Trophoblast cell (in vitro differentiated cells and primary cell): Measurements from ENCODE around the gene ARID3A.
"Not testable (repeated sequence)": the region's sequence is repeated elsewhere in the genome, so short reads cannot be mapped to it uniquely, and the experiment has no call there.

Source experiments
- DNase-seq, 2 donors: peaks; one replicate each; pipeline ENCODE4 v3.0.0-alpha.2; 2016
- H2AFZ ChIP-seq: 2 replicates; pipeline ENCODE4 v1.6.1; 2013; ENCODE audit warnings: low read length, moderate library complexity, mild to moderate bottlenecking; ENCODE audit not compliant: insufficient read depth, poor library complexity
- H2AK5ac ChIP-seq: 2 replicates; pipeline ENCODE4 v1.6.1; 2013; ENCODE audit warnings: mild to moderate bottlenecking, low read length
- H2BK120ac ChIP-seq: 2 replicates; pipeline ENCODE4 v1.6.1; 2013; ENCODE audit warnings: low read length, mild to moderate bottlenecking, moderate library complexity; ENCODE audit not compliant: insufficient read depth, poor library complexity
- H2BK12ac ChIP-seq: 2 replicates; pipeline ENCODE4 v1.6.1; 2013; ENCODE audit warnings: mild to moderate bottlenecking, low read length, moderate library complexity
- H2BK5ac ChIP-seq: 2 replicates; pipeline ENCODE4 v1.6.1; 2013; ENCODE audit warnings: low read length, low read depth, moderate library complexity, mild to moderate bottlenecking; ENCODE audit not compliant: poor library complexity
- H3K14ac ChIP-seq: 2 replicates; pipeline ENCODE4 v1.6.1; 2013; ENCODE audit warnings: mild to moderate bottlenecking, low read length
- H3K18ac ChIP-seq: 2 replicates; pipeline ENCODE4 v1.6.1; 2013; ENCODE audit warnings: mild to moderate bottlenecking, low read length
- H3K23ac ChIP-seq: 2 replicates; pipeline ENCODE4 v1.6.1; 2013; ENCODE audit warnings: low read length
- H3K27ac ChIP-seq: 2 replicates; pipeline ENCODE4 v1.5.1; 2013; ENCODE audit warnings: low read depth, mild to moderate bottlenecking, inconsistent platforms, low read length, moderate library complexity
- H3K27me3 ChIP-seq: 2 replicates; pipeline ENCODE4 v1.6.1; 2013; ENCODE audit warnings: inconsistent platforms, mild to moderate bottlenecking, low read length, moderate library complexity; ENCODE audit not compliant: insufficient read depth
- H3K36me3 ChIP-seq, 2 experiments: 1 replicate in 1 of 2; 2 replicates in 1 of 2; pipeline ENCODE4 v1.6.1; 2013; ENCODE audit warnings: low read length in 2 of 2, mild to moderate bottlenecking in 2 of 2, moderate library complexity in 1 of 2; ENCODE audit not compliant: insufficient read depth in 2 of 2, control insufficient read depth in 1 of 2
- H3K4ac ChIP-seq: 2 replicates; pipeline ENCODE4 v1.6.1; 2013; ENCODE audit warnings: low read depth, mild to moderate bottlenecking, low read length, moderate library complexity
- H3K4me1 ChIP-seq, 2 experiments: 1 replicate in 1 of 2; 2 replicates in 1 of 2; pipeline ENCODE4 v1.6.1; 2013; ENCODE audit warnings: low read length in 2 of 2, mild to moderate bottlenecking in 2 of 2, moderate library complexity in 1 of 2; ENCODE audit not compliant: insufficient read depth in 2 of 2, control insufficient read depth in 1 of 2
- H3K4me2 ChIP-seq: 2 replicates; pipeline ENCODE4 v1.6.1; 2013; ENCODE audit warnings: inconsistent platforms, mild to moderate bottlenecking, low read length, moderate library complexity
- H3K4me3 ChIP-seq: 2 replicates; pipeline ENCODE4 v1.5.1; 2013; ENCODE audit warnings: mild to moderate bottlenecking, low read depth, low read length, inconsistent platforms
- H3K79me1 ChIP-seq: one replicate; pipeline ENCODE4 v1.6.1; 2013; ENCODE audit warnings: low read length
- H3K79me2 ChIP-seq: 2 replicates; pipeline ENCODE4 v1.6.1; 2013; ENCODE audit warnings: low read length, mild to moderate bottlenecking; ENCODE audit not compliant: control insufficient read depth, insufficient read depth, poor library complexity
- H3K9ac ChIP-seq: 2 replicates; pipeline ENCODE4 v1.6.1; 2013; ENCODE audit warnings: mild to moderate bottlenecking, low read length
- H3K9me3 ChIP-seq: 2 replicates; pipeline ENCODE4 v1.6.1; 2013; ENCODE audit warnings: low read depth, mild to moderate bottlenecking, control low read depth, inconsistent platforms, low read length; ENCODE audit not compliant: insufficient read depth
- H4K12ac ChIP-seq: 2 replicates; pipeline ENCODE4 v1.6.1; 2013; ENCODE audit warnings: low read depth, mild to moderate bottlenecking, low read length, moderate library complexity
- H4K8ac ChIP-seq: 2 replicates; pipeline ENCODE4 v1.6.1; 2013; ENCODE audit warnings: low read depth, mild to moderate bottlenecking, low read length, moderate library complexity
- H4K91ac ChIP-seq: one replicate; pipeline ENCODE4 v1.6.1; 2013; ENCODE audit warnings: low read depth, mild to moderate bottlenecking, low read length, moderate library complexity
- WGBS: extraction: QIAGEN DNeasy Blood & Tissue Kit; methylation state at CpG from one replicate; pipeline ENCODE4 v1.1.7; 2013; ENCODE audit warnings: missing lambda C conversion rate; ENCODE audit not compliant: insufficient read length, insufficient coverage; ENCODE audit errors: extremely low coverage; 5-methylcytosine and 5-hydroxymethylcytosine counted together

Gene ARID3A

DNA sequence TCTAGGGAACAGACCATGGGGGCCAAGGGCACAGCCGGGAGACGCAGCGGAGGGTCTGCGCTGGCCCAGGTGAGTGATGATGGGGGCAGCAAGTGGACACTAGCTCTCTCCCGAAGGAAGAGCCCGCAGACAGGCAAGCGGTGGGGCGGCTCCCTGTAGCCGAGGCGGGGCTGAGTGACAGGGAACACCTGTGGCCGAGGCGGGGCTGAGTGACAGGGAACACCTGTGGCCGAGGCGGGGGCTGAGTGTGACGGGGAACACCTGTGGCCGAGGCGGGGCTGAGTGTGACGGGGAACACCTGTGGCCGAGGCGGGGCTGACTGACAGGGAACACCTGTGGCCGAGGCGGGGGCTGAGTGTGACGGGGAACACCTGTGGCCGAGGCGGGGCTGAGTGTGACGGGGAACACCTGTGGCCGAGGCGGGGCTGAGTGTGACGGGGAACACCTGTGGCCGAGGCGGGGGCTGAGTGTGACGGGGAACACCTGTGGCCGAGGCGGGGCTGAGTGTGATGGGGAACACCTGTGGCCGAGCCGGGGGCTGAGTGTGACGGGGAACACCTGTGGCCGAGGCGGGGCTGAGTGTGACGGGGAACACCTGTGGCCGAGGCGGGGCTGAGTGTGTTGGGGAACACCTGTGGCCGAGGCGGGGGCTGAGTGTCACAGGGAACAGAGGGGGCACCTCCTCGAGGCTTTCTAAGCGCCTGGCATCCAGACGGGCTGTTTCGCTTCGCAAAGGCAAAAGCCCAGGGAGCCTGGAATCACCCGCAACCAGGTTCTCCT is 34.2 kb upstream of the ARID3A start:
- H3K36me3 ChIP-seq: peaks cover 22 to 28% of the 10 kb centered on the region in 2 experiments
- H2AFZ ChIP-seq, H3K4me1 ChIP-seq, H2BK120ac ChIP-seq, H3K18ac ChIP-seq, H3K4me3 ChIP-seq, H3K79me2 ChIP-seq, H3K23ac ChIP-seq, H4K12ac ChIP-seq, H3K14ac ChIP-seq, H3K79me1 ChIP-seq, H4K8ac ChIP-seq, H4K91ac ChIP-seq, H3K27me3 ChIP-seq, H2AK5ac ChIP-seq, H3K9me3 ChIP-seq, H3K27ac ChIP-seq, H2BK12ac ChIP-seq, H2BK5ac ChIP-seq, H3K9ac ChIP-seq: not testable (repeated sequence)
- peak; percentile 38 to 47 for DNase-seq
- peak overlapping the region; percentile 57 for H3K4ac ChIP-seq
- WGBS: no CpG with 5 or more reads among the region's 50 CpGs
- peak overlapping the region; percentile 70 for H3K4me2 ChIP-seq

GRCh38 chr19:892243-892893 is 33.5 kb upstream of the ARID3A start:
- H3K79me1 ChIP-seq: peaks cover 10% of the 10 kb centered on the region
- H3K9ac ChIP-seq: peak overlapping the region; percentile 71
- H2AK5ac ChIP-seq: peak overlapping the region; percentile 6
- peak overlapping the region; percentile 70 for H3K4me2 ChIP-seq
- H3K27me3 ChIP-seq: no peaks in the 10 kb centered on the region
- H2BK12ac ChIP-seq: no peak overlapping the region
- no peaks in the 10 kb centered on the region for H3K9me3 ChIP-seq
- peak overlapping the region; percentile 76 for H4K8ac ChIP-seq
- peak overlapping the region; percentile 58 for H4K91ac ChIP-seq
- H2AFZ ChIP-seq: no peak overlapping the region
- peak overlapping the region; percentile 41 for H2BK5ac ChIP-seq
- peaks cover 5 to 7% of the 10 kb centered on the region in 2 experiments for H3K4me1 ChIP-seq
- DNase-seq: no peak
- peaks cover 29 to 35% of the 10 kb centered on the region in 2 experiments for H3K36me3 ChIP-seq
- peaks cover 4% of the 10 kb centered on the region for H3K79me2 ChIP-seq
- H2BK120ac ChIP-seq: peak overlapping the region; percentile 84
- peak overlapping the region; percentile 18 for H3K27ac ChIP-seq
- peak overlapping the region; percentile 88 for H4K12ac ChIP-seq
- peak overlapping the region; percentile 41 for H3K18ac ChIP-seq
- H3K4ac ChIP-seq: peak overlapping the region; percentile 57
- peak overlapping the region; percentile 86 for H3K4me3 ChIP-seq
- no CpG with 5 or more reads among the region's 27 CpGs for WGBS
- peak overlapping the region; percentile 63 for H3K14ac ChIP-seq
- H3K23ac ChIP-seq: no peak overlapping the region

- Histone ChIP-seq H2BK5ac (peak within 1 kb of the TSS; percentile 100), H4K12ac (peak within 1 kb of the TSS; percentile 97), H3K4me1 (peaks cover 5 to 7% of the 10 kb centered on the region in 2 experiments), H2BK12ac (peak within 1 kb of the TSS; percentile 92), H3K23ac (no peak within 1 kb of the TSS), H3K79me1 (peaks cover 10% of the 10 kb centered on the region), H3K27me3 (no peaks in the 10 kb centered on the region), H3K9ac (peak within 1 kb of the TSS; percentile 78), H3K4me3 (peak within 1 kb of the TSS; percentile 86), H2AK5ac (peak within 1 kb of the TSS; percentile 81), H2BK120ac (peak within 1 kb of the TSS; percentile 100), H4K91ac (peak within 1 kb of the TSS; percentile 99), H4K8ac (peak within 1 kb of the TSS; percentile 100), H3K18ac (peak within 1 kb of the TSS; percentile 100), H3K4ac (peak within 1 kb of the TSS; percentile 98), H3K14ac (peak within 1 kb of the TSS; percentile 100), H3K27ac (peak within 1 kb of the TSS; percentile 94), H3K79me2 (peaks cover 4% of the 10 kb centered on the region), H2AFZ (peak within 1 kb of the TSS; percentile 100), H3K9me3 (no peaks in the 10 kb centered on the region), H3K36me3 (peaks cover 29 to 41% of the 10 kb centered on the region in 2 experiments), H3K4me2 (peak within 1 kb of the TSS; percentile 70)
- peak; percentile 94 to 97 for DNase-seq
- WGBS: no CpG with 5 or more reads among the region's 69 CpGs
Observed at GRCh38 chr19:892894-893689, 32.7 kb upstream of the ARID3A start, which contains the start of the genes MED16 and RNU6-9. Gene MED16 (minus strand): TSS chr19:893187. CDS start chr19:891131, 2,056 bp downstream. Gene RNU6-9 (plus strand): TSS chr19:893484.

GRCh38 chr19:896434-896833 is 29.4 kb upstream of the ARID3A start:
- no peak overlapping the region for H2BK12ac ChIP-seq
- H4K12ac ChIP-seq: no peak overlapping the region
- H2AFZ ChIP-seq: no peak overlapping the region
- H3K27ac ChIP-seq: no peak overlapping the region
- no peak overlapping the region for H4K8ac ChIP-seq
- no peak for DNase-seq
- H2AK5ac ChIP-seq: no peak overlapping the region
- H2BK120ac ChIP-seq: no peak overlapping the region
- H3K18ac ChIP-seq: no peak overlapping the region
- no peak overlapping the region for H2BK5ac ChIP-seq
- H3K4me2 ChIP-seq: no peak overlapping the region
- H3K9ac ChIP-seq: no peak overlapping the region
- no peak overlapping the region for H3K14ac ChIP-seq
- no peak overlapping the region for H3K4me3 ChIP-seq
- H3K9me3 ChIP-seq: peaks cover 3% of the 10 kb centered on the region
- H4K91ac ChIP-seq: no peak overlapping the region
- no CpG with 5 or more reads among the region's 10 CpGs for WGBS
- peaks cover 30 to 35% of the 10 kb centered on the region in 2 experiments for H3K36me3 ChIP-seq
- H3K79me2 ChIP-seq: peaks cover 4% of the 10 kb centered on the region
- no peak overlapping the region for H3K4ac ChIP-seq
- H3K4me1 ChIP-seq: peaks cover 5 to 7% of the 10 kb centered on the region in 2 experiments
- no peak overlapping the region for H3K23ac ChIP-seq
- H3K79me1 ChIP-seq: peaks cover 10% of the 10 kb centered on the region
- H3K27me3 ChIP-seq: no peaks in the 10 kb centered on the region
